ENCODE results near the gene HCRT.

DNA sequence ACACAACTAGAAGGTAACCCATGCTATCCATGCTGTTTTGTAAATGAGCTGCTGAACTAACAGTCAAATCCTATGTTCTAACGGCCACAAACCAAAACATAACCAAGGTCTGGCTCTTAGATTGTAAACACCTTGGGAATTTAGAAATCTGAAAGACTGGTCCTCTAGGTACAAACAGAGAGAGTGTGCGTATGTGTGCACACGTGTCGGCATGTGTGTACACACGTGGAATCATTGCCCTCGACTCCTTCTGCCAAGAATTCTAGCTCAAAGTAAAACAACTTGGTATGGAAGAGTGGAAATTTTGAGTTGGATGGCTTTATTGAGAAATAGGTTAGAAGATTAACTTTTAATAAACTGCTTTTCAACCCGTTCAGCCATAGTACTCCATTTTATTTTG, 27.1 kb upstream of the HCRT start:
- TF ChIP-seq, protein P1, sequence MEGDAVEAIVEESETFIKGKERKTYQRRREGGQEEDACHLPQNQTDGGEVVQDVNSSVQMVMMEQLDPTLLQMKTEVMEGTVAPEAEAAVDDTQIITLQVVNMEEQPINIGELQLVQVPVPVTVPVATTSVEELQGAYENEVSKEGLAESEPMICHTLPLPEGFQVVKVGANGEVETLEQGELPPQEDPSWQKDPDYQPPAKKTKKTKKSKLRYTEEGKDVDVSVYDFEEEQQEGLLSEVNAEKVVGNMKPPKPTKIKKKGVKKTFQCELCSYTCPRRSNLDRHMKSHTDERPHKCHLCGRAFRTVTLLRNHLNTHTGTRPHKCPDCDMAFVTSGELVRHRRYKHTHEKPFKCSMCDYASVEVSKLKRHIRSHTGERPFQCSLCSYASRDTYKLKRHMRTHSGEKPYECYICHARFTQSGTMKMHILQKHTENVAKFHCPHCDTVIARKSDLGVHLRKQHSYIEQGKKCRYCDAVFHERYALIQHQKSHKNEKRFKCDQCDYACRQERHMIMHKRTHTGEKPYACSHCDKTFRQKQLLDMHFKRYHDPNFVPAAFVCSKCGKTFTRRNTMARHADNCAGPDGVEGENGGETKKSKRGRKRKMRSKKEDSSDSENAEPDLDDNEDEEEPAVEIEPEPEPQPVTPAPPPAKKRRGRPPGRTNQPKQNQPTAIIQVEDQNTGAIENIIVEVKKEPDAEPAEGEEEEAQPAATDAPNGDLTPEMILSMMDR (IDR thresholded peaks at IDR 0.05; ENCODE audit: low read depth, low read length, poor library complexity, severe bottlenecking) = no peak
- no peak for TF ChIP-seq EZH2phosphoT487 (IDR thresholded peaks at IDR 0.05; ENCODE audit: borderline replicate concordance, low read length)

Measured in DOHH2 (cell line).